HCT116 (cell line): ENCODE measurements around the gene SIN3A.
"Not testable (repeated sequence)": the region's sequence is repeated elsewhere in the genome, so short reads cannot be mapped to it uniquely, and the experiment has no call there.

Source experiments
- CEBPB ChIP-seq: IDR thresholded peaks from 2 replicates; pipeline ENCODE4 v1.6.1; 2012; ENCODE audit warnings: low read depth
- CTCF ChIP-seq, 3 experiments: fragments of 200-600 bp in 1 of 3; sonication (generic) in 1 of 3; IDR thresholded peaks in 2 of 3; conservative IDR thresholded peaks in 1 of 3; 2 replicates each; pipeline ENCODE4 v1.5.1; 2012 to 2017; ENCODE audit warnings: low read depth in 2 of 3, low read length in 2 of 3, antibody characterized with exemption in 1 of 3, borderline replicate concordance in 1 of 3, control low read depth in 1 of 3, mild to moderate bottlenecking in 1 of 3, mixed read lengths in 1 of 3, mixed run types in 1 of 3, moderate library complexity in 1 of 3; ENCODE audit not compliant: insufficient read depth in 1 of 3
- EZH2 ChIP-seq: fragments of 200-600 bp; sonication (generic); IDR thresholded peaks from 2 replicates; pipeline ENCODE4 v1.6.1; 2017; ENCODE audit warnings: antibody characterized with exemption, mixed run types
- EZH2phosphoT487 ChIP-seq: fragments of 200-600 bp; IDR thresholded peaks from 2 replicates; pipeline ENCODE4 v1.6.1; 2018; ENCODE audit warnings: antibody characterized with exemption, borderline replicate concordance
- JUND ChIP-seq: IDR thresholded peaks from 2 replicates; pipeline ENCODE4 v1.6.1; 2012
- POLR2A ChIP-seq: IDR thresholded peaks from 2 replicates; pipeline ENCODE4 v1.7.0; 2011; ENCODE audit warnings: borderline replicate concordance; ENCODE audit not compliant: insufficient read depth, insufficient read length; ENCODE audit errors: extremely low read depth
- RAD21 ChIP-seq: IDR thresholded peaks from 2 replicates; pipeline ENCODE4 v1.6.1; 2012; ENCODE audit warnings: low read depth, mild to moderate bottlenecking
- SRF ChIP-seq: IDR thresholded peaks from 2 replicates; pipeline ENCODE4 v1.6.1; 2012; ENCODE audit warnings: low read depth
- TCF7L2 ChIP-seq: IDR thresholded peaks from 2 replicates; pipeline ENCODE4 v1.7.0; 2011; ENCODE audit warnings: borderline replicate concordance, inconsistent platforms; ENCODE audit not compliant: insufficient read depth, insufficient read length; ENCODE audit errors: extremely low read depth
- YY1 ChIP-seq: IDR thresholded peaks from 2 replicates; pipeline ENCODE4 v1.6.1; 2011; ENCODE audit warnings: low read length, low read depth, moderate library complexity, mild to moderate bottlenecking; ENCODE audit not compliant: insufficient replicate concordance; ENCODE audit errors: extremely low read depth
- ZBTB33 ChIP-seq: IDR thresholded peaks from 2 replicates; pipeline ENCODE4 v1.6.1; 2011; ENCODE audit warnings: mild to moderate bottlenecking, low read length, moderate library complexity; ENCODE audit not compliant: insufficient replicate concordance; ENCODE audit errors: extremely low read depth
- ZFX ChIP-seq: fragments of 450-650 bp; IDR thresholded peaks from 2 replicates; pipeline ENCODE4 v1.6.1; 2017
- TF ChIP-seq, protein P1 (sequence below): IDR thresholded peaks from 2 replicates; pipeline ENCODE4 v1.6.1; 2012

- not testable (repeated sequence) for TF ChIP-seq CTCF (IDR thresholded peaks at IDR 0.05 in 2 of 3, conservative IDR thresholded peaks at IDR 0.05 in 1 of 3; ENCODE audit: borderline replicate concordance in 1 of 3, insufficient read depth in 1 of 3, low read depth in 2 of 3, low read length in 2 of 3); TCF7L2; POLR2A; SRF; RAD21; YY1; EZH2; ZBTB33; CEBPB; ZFX; JUND; EZH2phosphoT487
- TF ChIP-seq, protein P1, sequence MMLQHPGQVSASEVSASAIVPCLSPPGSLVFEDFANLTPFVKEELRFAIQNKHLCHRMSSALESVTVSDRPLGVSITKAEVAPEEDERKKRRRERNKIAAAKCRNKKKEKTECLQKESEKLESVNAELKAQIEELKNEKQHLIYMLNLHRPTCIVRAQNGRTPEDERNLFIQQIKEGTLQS = not testable (repeated sequence)
Measured at GRCh38 chr15:75349351-75349669, 102.2 kb downstream of the SIN3A start.
